A549 (cell line): Measurements from ENCODE around the gene DTHD1. TPM values are rescaled to one million over a fixed set of nuclear protein-coding genes. Genes with fewer than 3 reads are reported as not detected.

Source experiments
- ATAC-seq, 2 experiments: fragments of 200-7000 bp in 1 of 2; fragments of >200 bp in 1 of 2; cut with Nextera tagmentation in 1 of 2; cut with Tn5 transposase in 1 of 2; 3 replicates each; pipeline versions ENCODE4 v1.8.0 to v1.9.1; 2018 to 2020; ENCODE audit warnings: mild to moderate bottlenecking in 1 of 2, moderate library complexity in 1 of 2
- CTCF ChIA-PET: fragments of 300-600 bp; sonication (Branson Sonifier 250); formaldehyde crosslinking; extraction: SDS; loops from one replicate; lab custom pipeline; 2021; ENCODE audit warnings: antibody characterized with exemption, inconsistent platforms; lab: Yijun Ruan, JAX
- POLR2A ChIA-PET: fragments of 350-600 bp; formaldehyde crosslinking; extraction: SDS; loops from one replicate; lab custom pipeline; 2021; ENCODE audit warnings: antibody characterized with exemption, inconsistent platforms; lab: Yijun Ruan, JAX
- DNase-seq, 2 experiments: peaks; one replicate each; pipeline versions ENCODE4 v3.0.0 to v3.0.0-alpha.2; 2011 to 2016; ENCODE audit warnings: low read depth in 1 of 2, low spot score in 1 of 2
- FAIRE-seq: peaks from 2 replicates; lab custom pipeline; 2011; peaks lifted over from hg19 to GRCh38; lab: Jason Lieb, UNC
- H3K27ac ChIP-seq, 2 experiments: fragments of >200 bp; sonication (Bioruptor Twin); formaldehyde crosslinking; 3 replicates each; pipeline ENCODE4 v1.5.1; 2016 to 2017
- H3K4me1 ChIP-seq: fragments of >200 bp; sonication (Bioruptor Twin); formaldehyde crosslinking; 3 replicates; pipeline ENCODE4 v1.6.1; 2016
- H3K4me2 ChIP-seq: fragments of >200 bp; sonication (Bioruptor Twin); formaldehyde crosslinking; 3 replicates; pipeline ENCODE4 v1.6.1; 2016
- H3K4me3 ChIP-seq: fragments of >200 bp; sonication (Bioruptor Twin); formaldehyde crosslinking; 3 replicates; pipeline ENCODE4 v1.5.1; 2016
- H3K9me3 ChIP-seq: fragments of >200 bp; sonication (Bioruptor Twin); formaldehyde crosslinking; 3 replicates; pipeline ENCODE4 v1.6.1; 2016
- BHLHE40 ChIP-seq: IDR thresholded peaks from 2 replicates; pipeline ENCODE4 v1.6.1; 2012; ENCODE audit warnings: low read depth, low read length, inconsistent platforms
- CBX2 ChIP-seq: fragments of 200-600 bp; sonication (generic); IDR thresholded peaks from 2 replicates; pipeline ENCODE4 v1.6.1; 2016; ENCODE audit warnings: low read depth, mild to moderate bottlenecking, borderline replicate concordance
- CBX8 ChIP-seq: fragments of 200-600 bp; sonication (generic); IDR thresholded peaks from 2 replicates; pipeline ENCODE4 v1.6.1; 2016
- CEBPB ChIP-seq, 2 experiments: fragments of >200 bp in 1 of 2; sonication (Bioruptor Twin) in 1 of 2; formaldehyde crosslinking in 1 of 2; IDR thresholded peaks; 2 replicates each; pipeline ENCODE4 v1.6.1; 2012 to 2016
- CHD2 ChIP-seq: fragments of 150-350 bp; IDR thresholded peaks from 2 replicates; pipeline ENCODE4 v1.6.1; 2014; ENCODE audit warnings: low read length; ENCODE audit not compliant: partially characterized antibody
- CHD4 ChIP-seq: fragments of 200-600 bp; sonication (generic); IDR thresholded peaks from 2 replicates; pipeline ENCODE4 v1.6.1; 2016; ENCODE audit warnings: antibody characterized with exemption, mild to moderate bottlenecking, borderline replicate concordance
- E2F6 ChIP-seq: IDR thresholded peaks from 2 replicates; pipeline ENCODE4 v1.6.1; 2012; ENCODE audit warnings: low read depth, borderline replicate concordance
- FOSL2 ChIP-seq, 2 experiments: fragments of 450-650 bp in 1 of 2; fragments of >200 bp in 1 of 2; sonication (Bioruptor Twin) in 1 of 2; formaldehyde crosslinking; IDR thresholded peaks; 2 replicates each; pipeline versions ENCODE4 v1.5.0 to v1.6.1; 2016 to 2020; ENCODE audit warnings: mild to moderate bottlenecking in 1 of 2, moderate library complexity in 1 of 2
- GATA3 ChIP-seq: IDR thresholded peaks from 2 replicates; pipeline ENCODE4 v1.6.1; 2012; ENCODE audit warnings: borderline replicate concordance
- HOXA7 ChIP-seq: fragments of 250-450 bp; sonication (Bioruptor Pico); IDR thresholded peaks from 2 replicates; pipeline ENCODE4 v1.5.0; 2020; ENCODE audit warnings: mild to moderate bottlenecking, moderate library complexity
- JUNB ChIP-seq: fragments of >200 bp; sonication (Bioruptor Twin); formaldehyde crosslinking; IDR thresholded peaks from 2 replicates; pipeline ENCODE4 v1.6.1; 2016
- KDM5A ChIP-seq: fragments of 200-600 bp; sonication (generic); IDR thresholded peaks from 2 replicates; pipeline ENCODE4 v1.6.1; 2016; ENCODE audit warnings: antibody characterized with exemption, mild to moderate bottlenecking
- MAFK ChIP-seq: fragments of 450-650 bp; IDR thresholded peaks from 2 replicates; pipeline ENCODE4 v1.6.1; 2014; ENCODE audit not compliant: partially characterized antibody
- MAX ChIP-seq: IDR thresholded peaks from 2 replicates; pipeline ENCODE4 v1.6.1; 2012
- MYC ChIP-seq: IDR thresholded peaks from 2 replicates; pipeline ENCODE4 v1.6.1; 2012; ENCODE audit warnings: mild to moderate bottlenecking, inconsistent platforms, low read length, improper control_type of control experiment, borderline replicate concordance
- NFE2L2 ChIP-seq: fragments of 150-350 bp; conservative IDR thresholded peaks from 2 replicates; pipeline ENCODE4 v1.6.1; 2014; ENCODE audit warnings: low read length
- POLR2A ChIP-seq: IDR thresholded peaks from 2 replicates; pipeline ENCODE4 v1.6.1; 2012; ENCODE audit warnings: mild to moderate bottlenecking, low read length
- RARB ChIP-seq: fragments of 250-450 bp; sonication (Bioruptor Pico); IDR thresholded peaks from 2 replicates; pipeline ENCODE4 v1.8.0; 2021; ENCODE audit warnings: mild to moderate bottlenecking, moderate library complexity
- TFCP2L1 ChIP-seq: fragments of 250-450 bp; sonication (Bioruptor Pico); IDR thresholded peaks from 2 replicates; pipeline ENCODE4 v1.5.0; 2021; ENCODE audit warnings: mild to moderate bottlenecking
- ZFP36 ChIP-seq: fragments of 450-650 bp; IDR thresholded peaks from 2 replicates; pipeline ENCODE4 v1.6.1; 2014; ENCODE audit warnings: borderline replicate concordance; ENCODE audit not compliant: partially characterized antibody
- WGBS: methylation state at CpG from one replicate; pipeline ENCODE4 v1.1.6; 2017; ENCODE audit errors: missing lambda C conversion rate; 5-methylcytosine and 5-hydroxymethylcytosine counted together
- polyA plus RNA-seq, 4 experiments: library from polyadenylated mRNA; depleted of rRNA in 3 of 4; stranded (reverse); fragments of >200 nt; fragmentation: RNase III in 1 of 4; extraction: RNeasy Plus Mini Kit Qiagen cat#74134 plus additional on column Dnase treatment in 1 of 4; gene quantifications; 2 replicates in 3 of 4; 3 replicates in 1 of 4; pipeline ENCODE4 v1.2.3, GENCODE V29; 2011 to 2017
- TF ChIP-seq, protein P1 (sequence below): fragments of 200-600 bp; sonication (generic); IDR thresholded peaks from 2 replicates; pipeline ENCODE4 v1.6.1; 2016; ENCODE audit warnings: antibody characterized with exemption, mild to moderate bottlenecking, moderate library complexity

Gene DTHD1
- polyA plus RNA-seq, 2 of the 4 experiments (the other 2 are of a cell fraction), result not detected

- Histone ChIP-seq H3K27ac (no peak overlapping the region), H3K4me2 (no peak overlapping the region), H3K4me3 (no peak overlapping the region), H3K4me1 (no peaks in the 10 kb centered on the region), H3K9me3 (no peaks in the 10 kb centered on the region)
- ATAC-seq, result no peak
- no peak for DNase-seq
- CTCF ChIA-PET, result interaction anchor here (1.4 kb wide), 1 partner anchor 159 kb away, joined by 3 read pairs; no protein-coding TSS in a partner anchor
- TF ChIP-seq CBX8, result no peak
- no peak for TF ChIP-seq FOSL2 (IDR thresholded peaks at IDR 0.05)
- no peak for TF ChIP-seq FOSL2 (CRISPR knock-in tag; IDR thresholded peaks at IDR 0.05)
- no peak for TF ChIP-seq E2F6
- TF ChIP-seq POLR2A, result no peak
- no peak for TF ChIP-seq KDM5A
- TF ChIP-seq TFCP2L1 (CRISPR knock-in tag), result no peak
- no peak for FAIRE-seq
- POLR2A ChIA-PET, result interaction anchor here (0.7 kb wide), 1 partner anchor 34 kb away, joined by 6 read pairs; no protein-coding TSS in a partner anchor
- WGBS, result 27% methylated on average over 6 of the region's 6 CpGs
These were observed 52.0 kb downstream of the DTHD1 start for GRCh38 chr4:36333303-36333877.

GRCh38 chr4:36337665-36338185 lies 56.3 kb downstream of the DTHD1 start:
- Histone ChIP-seq H3K4me2 (no peak overlapping the region), H3K4me1 (no peaks in the 10 kb centered on the region), H3K27ac (no peak overlapping the region), H3K4me3 (no peak overlapping the region), H3K9me3 (no peaks in the 10 kb centered on the region)
- POLR2A ChIA-PET, result no interaction called here
- DNase-seq (no peak), FAIRE-seq (no peak), ATAC-seq (no peak)
- WGBS, result 0% methylated on average over 1 of the region's 1 CpG
- no peak for TF ChIP-seq GATA3
- no peak for TF ChIP-seq NFE2L2
- TF ChIP-seq RARB (CRISPR knock-in tag), result no peak
- no peak for TF ChIP-seq CEBPB (IDR thresholded peaks at IDR 0.05)
- no peak for TF ChIP-seq JUNB
- no peak for TF ChIP-seq BHLHE40
- no peak for TF ChIP-seq ZFP36
- TF ChIP-seq, protein P1, sequence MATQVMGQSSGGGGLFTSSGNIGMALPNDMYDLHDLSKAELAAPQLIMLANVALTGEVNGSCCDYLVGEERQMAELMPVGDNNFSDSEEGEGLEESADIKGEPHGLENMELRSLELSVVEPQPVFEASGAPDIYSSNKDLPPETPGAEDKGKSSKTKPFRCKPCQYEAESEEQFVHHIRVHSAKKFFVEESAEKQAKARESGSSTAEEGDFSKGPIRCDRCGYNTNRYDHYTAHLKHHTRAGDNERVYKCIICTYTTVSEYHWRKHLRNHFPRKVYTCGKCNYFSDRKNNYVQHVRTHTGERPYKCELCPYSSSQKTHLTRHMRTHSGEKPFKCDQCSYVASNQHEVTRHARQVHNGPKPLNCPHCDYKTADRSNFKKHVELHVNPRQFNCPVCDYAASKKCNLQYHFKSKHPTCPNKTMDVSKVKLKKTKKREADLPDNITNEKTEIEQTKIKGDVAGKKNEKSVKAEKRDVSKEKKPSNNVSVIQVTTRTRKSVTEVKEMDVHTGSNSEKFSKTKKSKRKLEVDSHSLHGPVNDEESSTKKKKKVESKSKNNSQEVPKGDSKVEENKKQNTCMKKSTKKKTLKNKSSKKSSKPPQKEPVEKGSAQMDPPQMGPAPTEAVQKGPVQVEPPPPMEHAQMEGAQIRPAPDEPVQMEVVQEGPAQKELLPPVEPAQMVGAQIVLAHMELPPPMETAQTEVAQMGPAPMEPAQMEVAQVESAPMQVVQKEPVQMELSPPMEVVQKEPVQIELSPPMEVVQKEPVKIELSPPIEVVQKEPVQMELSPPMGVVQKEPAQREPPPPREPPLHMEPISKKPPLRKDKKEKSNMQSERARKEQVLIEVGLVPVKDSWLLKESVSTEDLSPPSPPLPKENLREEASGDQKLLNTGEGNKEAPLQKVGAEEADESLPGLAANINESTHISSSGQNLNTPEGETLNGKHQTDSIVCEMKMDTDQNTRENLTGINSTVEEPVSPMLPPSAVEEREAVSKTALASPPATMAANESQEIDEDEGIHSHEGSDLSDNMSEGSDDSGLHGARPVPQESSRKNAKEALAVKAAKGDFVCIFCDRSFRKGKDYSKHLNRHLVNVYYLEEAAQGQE, result no peak
- TF ChIP-seq CHD2, result no peak
- TF ChIP-seq CBX2, result no peak
- TF ChIP-seq HOXA7 (CRISPR knock-in tag), result no peak
- TF ChIP-seq E2F6, result no peak
- TF ChIP-seq MAX, result no peak
- no peak for TF ChIP-seq CHD4
- TF ChIP-seq KDM5A, result no peak
- CTCF ChIA-PET, result no interaction called here

DNA sequence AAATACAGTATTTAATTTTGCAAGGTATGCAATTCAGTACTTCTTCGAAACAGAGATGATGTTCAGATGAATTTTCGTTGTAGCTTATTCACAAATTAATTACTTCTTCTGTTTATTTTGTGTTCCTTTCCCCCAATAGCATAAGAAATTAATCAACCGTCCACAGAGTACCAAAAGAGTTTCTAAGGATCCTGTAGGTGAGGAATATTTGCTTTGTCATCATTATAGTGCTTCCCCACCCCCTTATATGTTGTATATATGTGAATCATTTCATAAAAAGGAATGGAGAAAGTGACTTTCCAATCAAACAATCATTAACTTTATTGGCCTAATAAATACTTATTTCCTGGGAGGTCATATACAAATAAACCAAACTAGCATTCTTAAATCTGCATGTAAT lies 57.6 kb downstream of the DTHD1 start:
- FAIRE-seq (no peak), ATAC-seq (no peak), DNase-seq (no peak)
- WGBS, result 21% methylated on average over 3 of the region's 3 CpGs
- no peaks in the 10 kb centered on the region for H3K9me3 ChIP-seq
- CTCF ChIA-PET, result no interaction called here
- no peak overlapping the region for H3K4me3 ChIP-seq
- H3K4me2 ChIP-seq, result no peak overlapping the region
- POLR2A ChIA-PET, result no interaction called here
- TF ChIP-seq MYC, result no peak
- TF ChIP-seq MAFK, result peak; percentile 49
- no peaks in the 10 kb centered on the region for H3K4me1 ChIP-seq
- H3K27ac ChIP-seq, result no peak overlapping the region
